CD4-positive, CD25-positive, alpha-beta regulatory T cell (primary cell): ENCODE data around the gene MAP3K9. TPM values are rescaled to one million over a fixed set of nuclear protein-coding genes. Genes with fewer than 3 reads are reported as not detected.

Experiments
- ATAC-seq, 2 donors: fragments of 150-1000 bp; cut with Tn5 transposase; one replicate each; pipeline ENCODE4 v1.10.0; 2021; ENCODE audit warnings: low read depth in 2 of 2, moderate number of reproducible peaks in 2 of 2, moderate library complexity in 1 of 2
- DNase-seq, 3 donors: peaks; one replicate each; pipeline versions ENCODE4 v3.0.0 to v3.0.0-alpha.2; 2012 to 2022; ENCODE audit warnings: mixed read lengths in 1 of 3
- H3K27ac ChIP-seq: one replicate; pipeline ENCODE4 v1.7.0; 2013; ENCODE audit warnings: mild to moderate bottlenecking, low read length; ENCODE audit not compliant: insufficient read depth, poor library complexity, severe bottlenecking
- H3K27me3 ChIP-seq: one replicate; pipeline ENCODE4 v1.7.0; 2013; ENCODE audit warnings: low read length; ENCODE audit not compliant: control insufficient read depth, insufficient read depth
- H3K36me3 ChIP-seq: one replicate; pipeline ENCODE4 v1.7.0; 2013; ENCODE audit warnings: mild to moderate bottlenecking, low read length, moderate library complexity; ENCODE audit not compliant: control insufficient read depth, insufficient read depth
- H3K4me1 ChIP-seq: 2 replicates; pipeline ENCODE4 v1.7.0; 2013; ENCODE audit warnings: mild to moderate bottlenecking, low read length; ENCODE audit not compliant: insufficient read depth, control insufficient read depth, poor library complexity, severe bottlenecking
- H3K4me3 ChIP-seq: one replicate; pipeline ENCODE4 v1.7.0; 2013; ENCODE audit warnings: low read depth, mild to moderate bottlenecking, low read length, moderate library complexity
- H3K9me3 ChIP-seq, 2 experiments: 1 replicate in 1 of 2; 2 replicates in 1 of 2; pipeline ENCODE4 v1.7.0; 2013; ENCODE audit warnings: low read length in 2 of 2, mild to moderate bottlenecking in 1 of 2, moderate library complexity in 1 of 2; ENCODE audit not compliant: control insufficient read depth in 2 of 2
- H3K27ac Mint-ChIP-seq, 3 donors: one replicate each; pipeline ENCODE4 v1.8.0; 2020 to 2022; ENCODE audit warnings: mild to moderate bottlenecking in 3 of 3, mixed read lengths in 3 of 3, moderate library complexity in 2 of 3
- H3K27me3 Mint-ChIP-seq: one replicate; pipeline ENCODE4 v1.8.0; 2022; ENCODE audit warnings: mild to moderate bottlenecking, mixed read lengths
- H3K36me3 Mint-ChIP-seq: one replicate; pipeline ENCODE4 v1.8.0; 2020; ENCODE audit warnings: mixed read lengths
- H3K4me1 Mint-ChIP-seq, 4 donors: one replicate each; pipeline ENCODE4 v1.8.0; 2020 to 2022; ENCODE audit warnings: mixed read lengths in 4 of 4, mild to moderate bottlenecking in 1 of 4
- H3K4me3 Mint-ChIP-seq, 4 donors: one replicate each; pipeline ENCODE4 v1.8.0; 2020 to 2022; ENCODE audit warnings: mild to moderate bottlenecking in 4 of 4, mixed read lengths in 4 of 4, moderate library complexity in 3 of 4
- H3K9me3 Mint-ChIP-seq, 7 donors: one replicate each; pipeline ENCODE4 v1.8.0; 2020 to 2022; ENCODE audit warnings: mixed read lengths in 7 of 7, mild to moderate bottlenecking in 3 of 7, moderate library complexity in 2 of 7
- polyA plus RNA-seq, 4 donors: library from polyadenylated mRNA; unstranded; fragments of 300-500 nt; fragmentation: Illumina TruSeq; gene quantifications; one replicate each; pipeline ENCODE4 v1.2.3, GENCODE V29; 2021
- total RNA-seq: library from RNA; stranded (reverse); gene quantifications from one replicate; pipeline ENCODE4 v1.2.3, GENCODE V29; 2022

MAP3K9 gene
- total and polyA plus RNA-seq, 5 donors from 2014 or later = 1.1 to 15.7 (median 1.4) TPM

GRCh38 chr14:70804556-70805162 is 4.7 kb downstream of the MAP3K9 start:
- DNase-seq (no peak), ATAC-seq (no peak)
- Histone ChIP-seq H3K4me3 (no peak overlapping the region), H3K36me3 (peaks cover 7% of the 10 kb centered on the region), H3K27me3 (no peaks in the 10 kb centered on the region), H3K27ac (no peak overlapping the region), H3K9me3 (no peaks in the 10 kb centered on the region), H3K4me1 (peaks cover 10% of the 10 kb centered on the region)
- Mint-ChIP-seq H3K27ac (no peak overlapping the region), H3K9me3 (no peaks in the 10 kb centered on the region), H3K4me3 (no peak overlapping the region), H3K27me3 (no peaks in the 10 kb centered on the region), H3K36me3 (peaks cover 22% of the 10 kb centered on the region), H3K4me1 (peaks cover 0 to 12% (median 9%) of the 10 kb centered on the region in 4 donors)

- no peak for ATAC-seq
- H3K27ac ChIP-seq = no peak overlapping the region
- peaks cover 0 to 12% (median 9%) of the 10 kb centered on the region in 4 donors for H3K4me1 Mint-ChIP-seq
Measured at GRCh38 chr14:70803321-70804310, 5.7 kb downstream of the MAP3K9 start.

GRCh38 chr14:70802379-70802778 is 6.9 kb downstream of the MAP3K9 start:
- no peaks in the 10 kb centered on the region for H3K27me3 Mint-ChIP-seq
- Histone ChIP-seq H3K36me3 (peaks cover 7% of the 10 kb centered on the region), H3K4me3 (no peak overlapping the region), H3K4me1 (no peaks in the 10 kb centered on the region), H3K9me3 (no peaks in the 10 kb centered on the region), H3K27ac (no peak overlapping the region), H3K27me3 (no peaks in the 10 kb centered on the region)
- no peak for DNase-seq
- no peaks in the 10 kb centered on the region for H3K9me3 Mint-ChIP-seq
- no peak for ATAC-seq
- no peak overlapping the region for H3K4me3 Mint-ChIP-seq
- H3K36me3 Mint-ChIP-seq = peaks cover 27% of the 10 kb centered on the region
- H3K4me1 Mint-ChIP-seq = peaks cover 0 to 14% (median 3%) of the 10 kb centered on the region in 4 donors
- H3K27ac Mint-ChIP-seq = no peak overlapping the region

More at GRCh38 chr14:70803321-70804310, 5.7 kb downstream of the MAP3K9 start:
- Histone ChIP-seq H3K36me3 (peaks cover 7% of the 10 kb centered on the region), H3K27me3 (no peaks in the 10 kb centered on the region), H3K4me3 (no peak overlapping the region), H3K4me1 (peaks cover 9% of the 10 kb centered on the region), H3K9me3 (no peaks in the 10 kb centered on the region)
- DNase-seq = no peak
- Mint-ChIP-seq H3K36me3 (peaks cover 23% of the 10 kb centered on the region), H3K27me3 (no peaks in the 10 kb centered on the region), H3K4me3 (no peak overlapping the region), H3K27ac (no peak overlapping the region), H3K9me3 (no peaks in the 10 kb centered on the region)

- Mint-ChIP-seq H3K27ac (no peak overlapping the region), H3K4me1 (peaks cover 0 to 13% (median 2%) of the 10 kb centered on the region in 4 donors)
- no peak for ATAC-seq
Measured at GRCh38 chr14:70801836-70802235, 7.5 kb downstream of the MAP3K9 start.

GRCh38 chr14:70796551-70796950 is 12.8 kb downstream of the MAP3K9 start:
- no peaks in the 10 kb centered on the region for H3K4me1 ChIP-seq
- no peak overlapping the region for H3K27ac Mint-ChIP-seq
- peaks cover 4% of the 10 kb centered on the region for H3K27me3 Mint-ChIP-seq
- peaks cover 0 to 7% (median under 1%) of the 10 kb centered on the region in 4 donors for H3K4me1 Mint-ChIP-seq
- peaks cover 11% of the 10 kb centered on the region for H3K36me3 ChIP-seq
- ATAC-seq (no peak), DNase-seq (no peak)
- no peak overlapping the region for H3K4me3 ChIP-seq
- peaks cover 39% of the 10 kb centered on the region for H3K36me3 Mint-ChIP-seq
- H3K27me3 ChIP-seq = no peaks in the 10 kb centered on the region
- H3K9me3 ChIP-seq = no peaks in the 10 kb centered on the region
- no peaks in the 10 kb centered on the region for H3K9me3 Mint-ChIP-seq
- H3K27ac ChIP-seq = no peak overlapping the region
- no peak overlapping the region for H3K4me3 Mint-ChIP-seq

More at GRCh38 chr14:70801836-70802235, 7.5 kb downstream of the MAP3K9 start:
- Histone ChIP-seq H3K4me1 (no peaks in the 10 kb centered on the region), H3K9me3 (no peaks in the 10 kb centered on the region), H3K27me3 (no peaks in the 10 kb centered on the region), H3K27ac (no peak overlapping the region), H3K36me3 (peaks cover 7% of the 10 kb centered on the region), H3K4me3 (no peak overlapping the region)
- Mint-ChIP-seq H3K9me3 (no peaks in the 10 kb centered on the region), H3K4me3 (no peak overlapping the region), H3K27me3 (no peaks in the 10 kb centered on the region), H3K36me3 (peaks cover 27% of the 10 kb centered on the region)
- no peak for DNase-seq

DNA sequence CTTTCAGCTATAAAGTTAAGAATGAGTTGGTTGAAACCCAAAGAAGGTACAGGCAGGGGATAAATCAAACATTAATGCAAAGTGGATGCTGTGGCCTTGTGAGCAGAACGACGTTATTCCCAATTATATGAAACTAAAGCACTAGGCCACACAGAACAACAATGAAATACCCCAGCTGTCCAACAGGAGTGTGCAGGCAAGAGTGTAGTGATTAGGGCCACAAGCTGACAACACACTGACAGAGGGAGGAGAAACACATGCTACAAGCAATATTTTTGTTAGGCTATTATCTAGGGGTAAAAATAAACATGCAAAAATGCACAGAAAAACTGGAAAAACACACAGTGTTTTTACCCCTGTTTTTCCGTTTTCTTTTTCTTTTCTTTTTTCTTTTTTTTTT is 15.0 kb downstream of the MAP3K9 start:
- Histone ChIP-seq H3K27ac (no peak overlapping the region), H3K36me3 (peaks cover 3% of the 10 kb centered on the region), H3K4me3 (no peak overlapping the region), H3K4me1 (no peaks in the 10 kb centered on the region), H3K27me3 (no peaks in the 10 kb centered on the region), H3K9me3 (no peaks in the 10 kb centered on the region)
- Mint-ChIP-seq H3K27me3 (peaks cover 4% of the 10 kb centered on the region), H3K36me3 (peaks cover 23% of the 10 kb centered on the region), H3K27ac (no peak overlapping the region), H3K4me3 (no peak overlapping the region), H3K9me3 (no peaks in the 10 kb centered on the region), H3K4me1 (peaks cover 0 to 9% (median 2%) of the 10 kb centered on the region in 4 donors)
- ATAC-seq (no peak), DNase-seq (no peak)

- DNase-seq (no peak), ATAC-seq (no peak)
- H3K36me3 Mint-ChIP-seq = peaks cover 23% of the 10 kb centered on the region
- Histone ChIP-seq H3K27me3 (no peaks in the 10 kb centered on the region), H3K36me3 (peaks cover 3% of the 10 kb centered on the region), H3K4me1 (no peaks in the 10 kb centered on the region), H3K27ac (no peak overlapping the region), H3K4me3 (no peak overlapping the region), H3K9me3 (no peaks in the 10 kb centered on the region)
- no peak overlapping the region for H3K4me3 Mint-ChIP-seq
- no peaks in the 10 kb centered on the region for H3K9me3 Mint-ChIP-seq
- H3K27ac Mint-ChIP-seq = no peak overlapping the region
- H3K4me1 Mint-ChIP-seq = peaks cover 0 to 9% (median 2%) of the 10 kb centered on the region in 4 donors
- peaks cover 4% of the 10 kb centered on the region for H3K27me3 Mint-ChIP-seq
Measured at GRCh38 chr14:70793637-70794036, 15.7 kb downstream of the MAP3K9 start.
